Peyer's patch (tissue), 4 donors: ENCODE results near the gene PGRMC1. TPM values are rescaled to one million over a fixed set of nuclear protein-coding genes. Genes with fewer than 3 reads are reported as not detected.

Experiments
- DNase-seq, 3 donors: peaks; one replicate each; pipeline ENCODE4 v3.0.0-alpha.2; 2017 to 2019
- H3K27ac ChIP-seq, 4 donors: fragments of 200-600 bp; sonication (generic); one replicate each; pipeline ENCODE4 v1.5.1; 2016 to 2019
- H3K27me3 ChIP-seq, 2 donors: fragments of 200-600 bp; sonication (generic); one replicate each; pipeline ENCODE4 v1.5.1; 2019
- H3K36me3 ChIP-seq, 3 donors: fragments of 200-600 bp; sonication (generic); one replicate each; pipeline ENCODE4 v1.5.1; 2016 to 2019
- H3K4me1 ChIP-seq, 4 donors: fragments of 200-600 bp; sonication (generic); one replicate each; pipeline ENCODE4 v1.5.1; 2016 to 2019
- H3K4me3 ChIP-seq, 4 donors: fragments of 200-600 bp; sonication (generic); 1 replicate in 3 of 4; 2 replicates in 1 of 4; pipeline ENCODE4 v1.5.1; 2016 to 2019; ENCODE audit warnings: mild to moderate bottlenecking in 1 of 4
- H3K9me3 ChIP-seq, 4 donors: fragments of 200-600 bp; sonication (generic); one replicate each; pipeline ENCODE4 v1.5.1; 2016 to 2019; ENCODE audit warnings: mild to moderate bottlenecking in 1 of 4
- CTCF ChIP-seq, 6 experiments: fragments of 450-650 bp in 4 of 6; fragments of 200-600 bp in 2 of 6; sonication (generic) in 1 of 6; IDR thresholded peaks; one replicate each; pipeline ENCODE4 v1.5.1; 2017 to 2019; ENCODE audit warnings: antibody characterized with exemption in 6 of 6, mild to moderate bottlenecking in 3 of 6, moderate library complexity in 1 of 6
- POLR2A ChIP-seq, 2 donors: fragments of 450-650 bp; IDR thresholded peaks; one replicate each; pipeline ENCODE4 v1.5.1; 2017; ENCODE audit warnings: antibody characterized with exemption in 2 of 2, mild to moderate bottlenecking in 2 of 2, moderate library complexity in 2 of 2
- total RNA-seq, 4 donors: library from RNA; depleted of rRNA; stranded (reverse); fragments of >200 nt; gene quantifications; one replicate each; pipeline ENCODE4 v1.1.0, GENCODE V29; 2016

PGRMC1 gene
- total RNA-seq, 4 donors from 2014 or later = 47.9 to 242 (median 118) TPM

DNA sequence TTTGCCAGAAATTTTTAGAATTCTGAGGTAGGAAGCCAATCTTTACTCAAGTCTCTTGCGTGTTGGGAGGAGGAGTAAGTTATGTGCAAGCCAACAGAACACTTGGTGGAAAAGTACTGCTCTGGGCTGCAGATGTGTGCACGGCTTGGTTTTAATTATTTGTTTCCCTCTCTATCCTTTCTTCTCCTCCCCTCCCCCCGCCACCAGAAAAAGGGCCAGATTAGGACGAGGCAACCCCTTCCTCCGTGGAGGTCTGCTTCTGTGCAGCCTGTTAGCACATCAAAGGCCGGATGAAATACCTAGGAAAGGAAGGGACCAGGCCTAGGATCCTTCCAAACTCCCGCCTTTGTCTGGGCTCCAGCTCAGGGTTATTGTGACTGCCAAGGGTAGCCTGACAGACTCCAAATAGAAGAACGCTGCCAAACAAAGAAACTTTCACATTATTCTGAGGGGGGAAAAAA is 1.0 kb upstream of the PGRMC1 start:
- Histone ChIP-seq H3K36me3 (no peaks in the 10 kb centered on the region), H3K9me3 (no peaks in the 10 kb centered on the region), H3K4me1 (peaks cover 0 to 12% (median 0%) of the 10 kb centered on the region in 4 donors), H3K4me3 (no peak overlapping the region), H3K27me3 (no peaks in the 10 kb centered on the region), H3K27ac (peak overlapping the region in 2 of 4 donors; percentile 80 to 81)
- DNase-seq = no peak
- no peak for TF ChIP-seq CTCF (IDR thresholded peaks at IDR 0.05)
- TF ChIP-seq POLR2A (IDR thresholded peaks at IDR 0.05) = no peak

- peak; percentile 16 to 69 (median 58) for DNase-seq
- Histone ChIP-seq H3K9me3 (no peaks in the 10 kb centered on the region), H3K27me3 (no peaks in the 10 kb centered on the region), H3K4me1 (peaks cover 0 to 12% (median 0%) of the 10 kb centered on the region in 4 donors), H3K4me3 (peak overlapping the region; percentile 55 to 90 (median 69)), H3K27ac (peak overlapping the region; percentile 80 to 91 (median 86)), H3K36me3 (no peaks in the 10 kb centered on the region)
- TF ChIP-seq POLR2A (IDR thresholded peaks at IDR 0.05) (peak; percentile 19 to 35), CTCF (IDR thresholded peaks at IDR 0.05) (no peak)
Observed at GRCh38 chrX:119236623-119237561, 807 bp downstream of the PGRMC1 start.

- no peak for DNase-seq
- Histone ChIP-seq H3K9me3 (no peaks in the 10 kb centered on the region), H3K4me1 (peaks cover 0 to 12% (median 0%) of the 10 kb centered on the region in 4 donors), H3K27me3 (no peaks in the 10 kb centered on the region), H3K27ac (peak overlapping the region in 2 of 4 donors; percentile 81 to 91), H3K4me3 (peak overlapping the region; percentile 55 to 90 (median 69)), H3K36me3 (no peaks in the 10 kb centered on the region)
- TF ChIP-seq POLR2A (IDR thresholded peaks at IDR 0.05) (no peak), CTCF (IDR thresholded peaks at IDR 0.05) (no peak)
Observed at GRCh38 chrX:119237562-119237942, 1.5 kb downstream of the PGRMC1 start.

DNA sequence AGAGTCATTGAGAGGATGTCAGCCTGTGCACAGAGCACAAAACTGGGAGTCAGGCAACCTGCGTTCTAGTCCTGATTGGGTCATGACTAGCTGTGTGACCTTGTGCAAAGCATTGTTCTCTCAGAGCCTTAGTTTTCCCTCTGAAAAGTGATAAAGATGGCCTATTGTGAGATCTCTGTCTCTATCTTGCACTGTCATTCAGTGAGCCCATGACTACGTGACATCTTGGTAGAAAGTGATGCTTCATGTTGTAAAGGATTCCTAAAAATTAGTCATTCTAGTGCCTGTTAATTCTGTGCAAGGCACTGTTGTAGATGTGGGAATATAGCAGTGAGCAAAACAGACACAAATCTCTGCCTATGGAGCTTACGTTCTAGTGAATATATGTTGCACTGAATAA is 2.5 kb downstream of the PGRMC1 start:
- H3K4me3 ChIP-seq = no peak overlapping the region
- TF ChIP-seq CTCF (IDR thresholded peaks at IDR 0.05) (no peak), POLR2A (IDR thresholded peaks at IDR 0.05) (no peak)
- H3K9me3 ChIP-seq = no peaks in the 10 kb centered on the region
- peaks cover 0 to 3% (median 0%) of the 10 kb centered on the region in 3 donors for H3K36me3 ChIP-seq
- H3K27me3 ChIP-seq = no peaks in the 10 kb centered on the region
- DNase-seq = no peak
- no peak overlapping the region for H3K27ac ChIP-seq
- peaks cover 0 to 12% (median 0%) of the 10 kb centered on the region in 4 donors for H3K4me1 ChIP-seq

- H3K4me1 ChIP-seq = peaks cover 0 to 12% (median 0%) of the 10 kb centered on the region in 4 donors
- H3K27ac ChIP-seq = no peak overlapping the region
- peaks cover 0 to 12% (median 0%) of the 10 kb centered on the region in 3 donors for H3K36me3 ChIP-seq
- no peaks in the 10 kb centered on the region for H3K27me3 ChIP-seq
- no peaks in the 10 kb centered on the region for H3K9me3 ChIP-seq
- H3K4me3 ChIP-seq = no peak overlapping the region
- TF ChIP-seq CTCF (IDR thresholded peaks at IDR 0.05) (no peak), POLR2A (IDR thresholded peaks at IDR 0.05) (no peak)
- no peak for DNase-seq
Observed at GRCh38 chrX:119240356-119240755, 4.3 kb downstream of the PGRMC1 start.
